ENCODE results near the gene GSG1L2.

- TF ChIP-seq EP300 (IDR thresholded peaks at IDR 0.05): no peak
- TF ChIP-seq CTCF (IDR thresholded peaks at IDR 0.05): peak; percentile 45
- no peak for TF ChIP-seq MAZ (IDR thresholded peaks at IDR 0.05; ENCODE audit: borderline replicate concordance, low read depth, low read length)
- TF ChIP-seq, protein P1, sequence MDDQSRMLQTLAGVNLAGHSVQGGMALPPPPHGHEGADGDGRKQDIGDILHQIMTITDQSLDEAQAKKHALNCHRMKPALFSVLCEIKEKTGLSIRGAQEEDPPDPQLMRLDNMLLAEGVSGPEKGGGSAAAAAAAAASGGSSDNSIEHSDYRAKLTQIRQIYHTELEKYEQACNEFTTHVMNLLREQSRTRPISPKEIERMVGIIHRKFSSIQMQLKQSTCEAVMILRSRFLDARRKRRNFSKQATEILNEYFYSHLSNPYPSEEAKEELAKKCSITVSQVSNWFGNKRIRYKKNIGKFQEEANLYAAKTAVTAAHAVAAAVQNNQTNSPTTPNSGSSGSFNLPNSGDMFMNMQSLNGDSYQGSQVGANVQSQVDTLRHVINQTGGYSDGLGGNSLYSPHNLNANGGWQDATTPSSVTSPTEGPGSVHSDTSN (IDR thresholded peaks at IDR 0.05): no peak
- peak; percentile 50 for TF ChIP-seq SMC3 (IDR thresholded peaks at IDR 0.05)
- TF ChIP-seq MAFK (IDR thresholded peaks at IDR 0.05; ENCODE audit: partially characterized antibody): no peak
- no peak for TF ChIP-seq USF2 (IDR thresholded peaks at IDR 0.05)
- no peak for TF ChIP-seq POLR2A (IDR thresholded peaks at IDR 0.05; ENCODE audit: low read length)
- no peak for TF ChIP-seq ESRRA (IDR thresholded peaks at IDR 0.05; ENCODE audit: borderline replicate concordance, low read length)
- TF ChIP-seq CBX2 (IDR thresholded peaks at IDR 0.05; ENCODE audit: borderline replicate concordance, low read depth): no peak
Observed at GRCh38 chr17:9839433-9839832, 17.6 kb upstream of the GSG1L2 start.

Data from A549 (cell line).